ENCODE measurements around the gene TADA2B. TPM values are rescaled to one million over a fixed set of nuclear protein-coding genes. Genes with fewer than 3 reads are reported as not detected.

TADA2B gene
- total RNA-seq, 4 donors from 2014 or later: 11.7 to 30.0 (median 13.1) TPM

GRCh38 chr4:7052313-7052712 lies 9.1 kb downstream of the TADA2B start:
- no peak for TF ChIP-seq CTCF (IDR thresholded peaks at IDR 0.05; ENCODE audit: low read depth)

DNA sequence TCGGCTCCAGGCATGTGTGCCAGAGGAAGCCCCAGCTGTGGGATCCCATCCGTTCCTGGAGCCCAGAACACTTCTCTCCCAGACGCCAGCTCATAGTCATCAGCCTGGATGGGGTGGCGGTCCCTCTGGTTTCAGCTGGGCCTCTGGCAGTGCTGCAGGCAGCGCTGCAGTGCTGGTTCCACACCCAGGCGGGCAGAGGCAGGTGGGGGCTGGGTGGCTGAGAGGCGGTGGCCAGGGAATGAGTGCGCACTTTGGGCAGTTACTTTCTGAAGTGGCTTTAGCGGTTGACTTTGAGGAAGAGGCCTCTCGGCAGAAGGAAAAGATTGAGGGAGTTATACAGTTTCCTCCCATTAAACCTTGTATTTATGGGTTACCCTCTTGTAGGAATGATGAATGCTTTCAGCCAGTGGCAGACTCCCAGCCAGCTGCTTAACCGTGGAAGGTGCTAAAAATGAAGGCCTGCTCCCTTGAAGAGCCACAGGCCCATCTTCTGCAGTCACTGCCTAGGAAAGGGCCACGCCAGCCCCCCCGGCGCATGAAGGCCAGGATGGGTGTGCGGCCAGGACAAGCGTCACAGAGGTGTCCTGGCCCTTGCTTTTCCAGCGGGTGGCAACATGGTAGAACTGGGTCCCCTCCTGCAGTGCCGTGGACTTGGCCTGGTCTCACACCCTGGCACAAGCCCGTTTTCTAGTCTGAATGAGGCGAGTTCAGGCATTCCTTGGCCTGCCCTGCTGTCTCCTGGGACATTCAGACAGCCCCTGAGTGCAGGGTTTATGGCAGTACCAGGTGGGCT lies 9.9 kb downstream of the TADA2B start:
- no peak for TF ChIP-seq CTCF (IDR thresholded peaks at IDR 0.05; ENCODE audit: low read depth)

- no peak for TF ChIP-seq CTCF (IDR thresholded peaks at IDR 0.05; ENCODE audit: low read depth)
Observed at GRCh38 chr4:7054106-7054880, 11.1 kb downstream of the TADA2B start.

GRCh38 chr4:7055111-7055989 lies 12.2 kb downstream of the TADA2B start:
- TF ChIP-seq CTCF (IDR thresholded peaks at IDR 0.05; ENCODE audit: low read depth): no peak

DNA sequence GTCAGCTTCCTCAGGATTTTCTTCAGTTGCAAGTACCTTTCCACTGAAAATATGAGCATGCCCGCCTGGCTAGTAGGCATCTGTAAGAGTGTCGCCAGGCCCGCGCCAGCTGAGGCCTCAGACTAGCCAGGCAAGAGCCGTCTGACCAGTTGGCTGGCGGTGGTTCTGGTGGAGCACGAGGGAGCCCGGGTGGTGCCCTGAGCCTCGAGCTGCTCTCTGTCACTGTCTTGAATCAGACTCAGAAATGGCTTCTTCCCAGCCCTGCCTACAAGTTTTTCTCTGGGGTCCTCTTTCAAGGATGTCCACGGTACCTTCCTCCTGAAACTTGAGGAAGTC lies 12.8 kb downstream of the TADA2B start:
- TF ChIP-seq CTCF (IDR thresholded peaks at IDR 0.05; ENCODE audit: low read depth): no peak

DNA sequence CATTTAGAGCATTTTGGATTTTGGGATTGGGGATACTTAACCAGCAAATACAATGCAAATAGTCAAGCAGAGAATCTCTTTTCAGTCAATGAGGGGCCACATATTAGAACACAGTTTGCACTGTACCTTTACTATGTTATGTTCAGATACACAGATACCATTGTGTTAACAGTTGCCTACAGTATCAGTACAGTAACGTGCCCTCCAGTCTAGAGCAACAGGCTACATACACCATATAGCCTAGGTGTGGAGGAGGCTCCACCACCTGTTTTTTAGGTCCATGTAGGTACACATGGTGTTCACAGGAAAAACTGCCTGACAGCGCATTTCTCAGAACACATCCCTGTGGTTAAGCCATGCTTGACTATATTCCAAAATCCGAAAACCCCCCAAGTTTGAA lies 15.6 kb downstream of the TADA2B start:
- TF ChIP-seq CTCF (IDR thresholded peaks at IDR 0.05; ENCODE audit: low read depth): no peak

DNA sequence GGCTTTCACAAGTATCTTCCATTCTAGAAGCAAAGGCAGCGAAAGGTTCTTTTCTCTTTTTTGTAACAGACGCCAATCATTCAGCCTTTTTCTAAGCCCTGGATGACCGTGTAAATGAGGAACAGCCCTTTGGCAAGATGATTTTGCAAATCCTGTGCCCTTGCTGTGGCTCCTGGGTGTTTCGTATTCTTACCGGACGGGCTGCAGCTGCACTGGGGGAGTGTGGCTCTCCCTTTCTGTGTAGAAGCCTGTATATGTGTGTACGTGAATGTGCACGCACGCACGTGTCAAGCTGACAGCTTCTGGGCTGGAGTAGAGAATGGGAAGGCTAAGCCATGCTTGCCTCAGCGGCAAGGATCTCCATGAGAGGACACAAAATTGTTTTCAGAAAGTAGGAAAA lies 16.5 kb downstream of the TADA2B start:
- no peak for TF ChIP-seq CTCF (IDR thresholded peaks at IDR 0.05; ENCODE audit: low read depth)
